HG03442 (cell line): ENCODE measurements around the gene GPATCH8.

ENCODE experiments used
- ATAC-seq: cut with Tn5 transposase; IDR thresholded peaks from one replicate; pipeline ENCODE4 v1.9.1; 2021; ENCODE audit warnings: mild to moderate bottlenecking, moderate library complexity; ENCODE audit not compliant: unreplicated experiment

The GPATCH8 gene

DNA sequence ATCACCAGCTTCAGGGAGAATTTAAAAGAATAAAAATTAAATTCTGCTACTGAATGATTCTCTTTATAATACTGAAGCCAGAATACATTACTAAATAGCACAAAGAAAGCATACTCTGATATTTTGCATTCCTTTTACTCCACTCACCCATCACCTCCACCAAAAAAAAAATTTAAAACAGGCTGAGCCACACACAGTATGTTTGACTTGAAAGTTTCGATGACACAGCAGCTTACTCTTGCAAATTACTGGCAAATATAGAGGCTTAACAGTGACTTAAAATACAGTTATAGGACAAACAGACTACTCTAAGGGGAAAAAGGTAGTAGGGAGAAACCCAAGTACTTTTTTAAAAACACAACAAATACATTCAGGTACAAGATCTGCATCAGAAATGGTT lies 39.2 kb downstream of the GPATCH8 start:
- ATAC-seq, result no peak

DNA sequence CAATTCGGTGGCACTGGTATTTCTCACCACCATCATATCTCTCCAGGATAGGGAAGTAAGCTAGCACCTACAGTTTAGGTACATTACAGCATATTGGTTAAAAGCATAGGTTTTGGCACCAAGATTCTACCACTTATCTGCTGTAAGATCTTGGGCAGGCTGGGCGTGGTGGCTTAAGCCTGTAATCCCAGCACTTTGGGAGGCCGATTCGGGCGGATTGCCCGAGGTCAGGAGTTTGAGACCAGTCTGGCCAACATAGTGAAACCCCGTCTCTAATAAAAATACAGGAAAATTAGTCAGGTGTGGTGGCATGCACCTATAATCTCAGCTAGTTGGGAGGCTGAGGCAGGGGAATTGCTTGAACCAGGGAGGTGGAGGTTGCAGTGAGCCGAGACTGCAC lies 51.4 kb downstream of the GPATCH8 start:
- ATAC-seq, result no peak

DNA sequence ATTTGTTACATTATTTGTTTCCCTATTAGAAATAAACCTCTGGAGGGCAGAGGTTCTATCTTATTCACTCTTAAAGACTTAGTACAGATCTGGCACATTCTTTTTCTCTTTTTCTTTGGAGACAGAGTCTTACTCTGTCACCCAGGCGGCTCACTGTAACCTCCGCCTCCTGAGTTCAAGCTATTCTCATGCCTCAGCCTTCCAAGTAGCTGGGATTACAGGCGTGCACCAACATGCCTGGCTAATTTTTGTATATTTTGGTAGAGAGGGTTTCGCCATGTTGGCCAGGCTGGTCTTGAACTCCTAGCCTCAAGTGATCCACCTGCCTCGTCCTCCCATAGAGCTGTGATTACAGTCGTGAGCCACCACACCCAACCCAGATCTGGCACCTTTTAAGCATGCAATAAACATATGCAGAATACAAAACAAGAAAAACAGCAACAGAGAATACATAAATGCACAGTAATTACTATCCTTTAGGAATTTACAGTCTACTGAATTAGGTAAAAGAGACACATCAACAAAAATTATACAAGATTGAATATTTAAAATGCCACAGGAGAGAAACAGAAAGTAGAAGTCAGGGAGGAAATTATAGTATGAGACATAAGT lies 52.1 kb downstream of the GPATCH8 start:
- ATAC-seq, result no peak

- no peak for ATAC-seq
These were observed 54.8 kb downstream of the GPATCH8 start for GRCh38 chr17:44448412-44448811.

- ATAC-seq, result no peak
These were observed 58.5 kb downstream of the GPATCH8 start for GRCh38 chr17:44444735-44445105.

GRCh38 chr17:44442806-44443205 lies 60.4 kb downstream of the GPATCH8 start:
- no peak for ATAC-seq

- ATAC-seq, result no peak
These were observed 64.0 kb downstream of the GPATCH8 start for GRCh38 chr17:44439168-44439567.

DNA sequence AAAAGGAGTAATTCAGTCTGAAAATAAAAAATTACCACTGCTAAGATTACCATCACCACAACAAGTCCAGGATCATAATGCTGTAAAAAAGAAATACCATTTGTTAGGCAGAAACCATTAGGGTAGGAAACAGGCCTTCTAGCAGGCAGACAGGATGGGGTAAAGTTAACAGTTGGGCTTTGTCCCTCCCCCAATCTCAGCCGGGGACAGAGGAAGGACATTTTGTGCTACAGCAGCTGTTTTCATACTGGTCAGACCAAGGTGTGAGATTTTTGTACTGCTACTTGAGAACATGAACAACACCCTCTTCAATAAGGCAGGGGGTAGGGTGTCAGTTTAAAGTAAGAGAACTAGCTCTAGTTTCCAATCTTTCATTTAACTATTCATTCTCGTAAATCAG lies 64.6 kb downstream of the GPATCH8 start:
- no peak for ATAC-seq

DNA sequence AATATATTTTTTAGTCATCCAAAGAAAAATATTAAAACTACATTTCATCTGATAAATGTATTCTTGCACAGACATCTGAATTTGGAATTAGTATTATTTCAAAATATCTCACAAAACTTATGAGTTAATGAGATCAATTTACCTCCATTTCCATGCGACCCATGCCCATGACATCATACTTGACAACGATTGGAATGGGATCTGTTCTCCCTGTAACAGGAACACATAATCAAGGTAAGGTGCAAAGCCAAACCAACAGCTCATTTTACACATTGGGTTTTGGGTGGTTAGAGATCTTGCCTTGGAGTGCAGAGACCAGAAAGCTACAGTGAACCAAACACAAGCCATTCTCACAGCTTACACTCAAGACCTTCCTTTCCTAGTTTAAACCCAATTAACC lies 66.9 kb downstream of the GPATCH8 start:
- no peak for ATAC-seq

- ATAC-seq, result no peak
These were observed 70.7 kb downstream of the GPATCH8 start for GRCh38 chr17:44432254-44433157.

GRCh38 chr17:44424828-44425461 lies 78.3 kb downstream of the GPATCH8 start:
- no peak for ATAC-seq

GRCh38 chr17:44417553-44417952 lies 85.7 kb downstream of the GPATCH8 start:
- ATAC-seq, result no peak

GRCh38 chr17:44416558-44417289 lies 86.5 kb downstream of the GPATCH8 start:
- no peak for ATAC-seq

DNA sequence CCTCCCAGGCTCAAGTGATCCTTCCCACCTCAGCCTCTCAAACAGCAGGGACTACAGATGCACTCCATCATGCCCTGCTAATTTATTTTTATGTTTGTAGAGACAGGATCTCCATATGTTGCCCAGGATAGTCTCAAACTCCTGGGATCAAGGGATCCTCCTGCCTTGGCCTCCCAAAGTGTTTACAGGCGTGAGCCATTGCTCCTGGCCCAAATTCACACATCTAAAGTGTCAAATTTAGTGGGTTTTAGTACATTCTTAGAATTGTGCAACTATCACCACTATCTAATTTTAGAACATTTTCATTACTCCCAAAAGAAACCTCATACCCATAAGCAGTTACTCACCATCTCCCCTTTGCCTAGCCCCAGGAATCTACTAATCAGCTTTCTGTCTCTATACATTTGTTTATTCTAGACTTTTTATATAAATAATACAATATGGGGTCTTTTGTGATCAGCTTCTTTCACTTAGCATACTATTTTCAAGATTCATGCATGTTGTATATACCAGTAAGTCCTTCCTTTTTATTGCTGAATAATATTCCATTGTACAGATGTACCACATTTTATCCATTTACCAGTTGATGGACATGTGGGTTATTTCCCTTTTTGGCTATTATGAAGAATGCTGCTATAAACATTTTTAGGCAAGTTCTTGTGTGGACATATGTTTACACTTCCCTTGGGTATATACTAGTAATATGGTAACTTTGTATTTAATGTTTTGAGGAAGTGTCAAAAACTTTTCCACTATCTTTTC lies 88.6 kb downstream of the GPATCH8 start:
- ATAC-seq, result no peak

DNA sequence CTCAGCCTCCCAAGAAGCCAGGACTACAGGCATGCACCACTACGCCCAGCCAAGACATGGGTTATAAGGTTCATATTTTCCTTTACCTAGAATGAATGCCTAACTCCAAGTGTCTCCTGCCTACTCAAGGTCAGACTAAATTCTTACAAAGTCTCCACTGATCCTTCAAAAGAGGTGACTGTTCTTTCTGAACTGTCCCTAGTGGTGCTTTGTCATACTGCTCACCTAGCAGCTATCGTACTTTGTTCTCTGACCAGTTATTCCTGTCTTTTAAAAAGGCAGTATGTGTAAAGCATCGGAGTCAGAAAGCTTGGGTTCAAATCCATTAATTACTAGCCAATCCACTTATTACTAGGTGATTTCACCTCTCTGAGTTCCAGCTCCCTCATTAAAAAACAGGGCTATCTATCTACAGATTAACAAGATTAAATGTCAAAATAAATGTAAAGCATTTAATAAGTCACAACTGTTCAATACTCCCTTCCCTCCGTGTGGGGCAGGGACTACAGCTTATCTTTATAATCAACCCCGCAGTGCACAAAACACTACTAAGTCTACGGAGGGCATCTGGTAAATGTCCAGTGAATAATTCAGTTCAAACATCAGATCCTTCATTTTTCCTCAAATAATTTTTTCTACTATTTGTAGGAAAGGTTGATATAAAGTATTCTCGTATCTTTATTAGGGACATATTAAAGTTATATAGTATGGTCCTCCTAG lies 93.7 kb downstream of the GPATCH8 start:
- no peak for ATAC-seq

DNA sequence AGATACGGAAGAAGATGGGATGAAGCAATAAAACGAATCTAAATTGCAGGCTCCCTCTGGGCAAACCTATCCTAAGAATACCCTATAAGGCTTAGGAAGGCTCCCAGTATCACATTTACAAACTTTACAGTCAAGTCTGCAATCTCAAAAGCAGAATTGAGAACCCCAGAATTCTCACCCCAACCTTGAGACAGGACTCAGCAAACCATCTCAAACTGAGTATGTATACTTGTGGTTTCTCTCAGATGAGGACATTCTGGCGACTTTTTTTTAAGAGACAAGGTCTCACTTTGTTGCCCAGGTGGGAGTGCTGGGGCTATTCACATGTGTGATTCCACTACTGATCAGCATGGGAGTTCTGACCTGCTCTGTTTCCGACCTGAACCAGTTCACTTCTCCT lies 94.4 kb downstream of the GPATCH8 start:
- ATAC-seq, result no peak

- ATAC-seq, result no peak
These were observed 100.5 kb downstream of the GPATCH8 start for GRCh38 chr17:44402564-44403172.

DNA sequence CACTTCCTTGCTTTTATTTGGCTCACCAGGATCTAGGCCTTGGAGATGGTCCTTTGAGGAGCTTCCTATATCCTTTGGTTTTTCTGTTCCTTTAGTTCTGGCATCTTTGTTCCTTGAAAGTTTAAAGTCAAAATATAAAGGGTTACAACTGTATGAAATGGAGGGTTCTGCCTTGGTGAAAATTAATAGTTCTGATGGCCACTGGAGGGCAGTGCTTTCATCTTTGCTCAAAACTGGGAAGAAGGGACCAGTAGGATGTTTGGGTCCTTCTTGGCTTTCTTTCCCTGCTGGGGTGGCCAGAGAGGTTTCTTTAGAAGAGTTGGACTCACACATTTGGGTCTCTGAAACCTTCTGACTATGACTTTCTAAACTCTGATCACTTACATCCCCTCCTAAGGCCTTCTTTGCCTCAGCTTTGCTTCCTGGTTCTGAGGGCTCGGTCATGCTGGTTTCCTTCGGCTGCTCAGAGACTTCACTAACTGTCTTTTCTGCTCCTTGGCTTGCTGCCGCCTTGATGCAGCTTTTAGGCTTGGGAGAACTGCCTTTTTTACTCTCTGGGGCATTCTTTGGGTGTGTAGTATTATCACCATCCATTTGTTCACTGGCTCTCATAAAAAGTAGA lies 102.9 kb downstream of the GPATCH8 start:
- ATAC-seq, result no peak
